ENCODE results near the gene CR1. TPM values are rescaled to one million over a fixed set of nuclear protein-coding genes. Genes with fewer than 3 reads are reported as not detected.

Gene CR1
- total RNA-seq, 1 donor from 2014 or later: 0.09 TPM

GRCh38 chr1:207455183-207455754 is 40.7 kb upstream of the CR1 start:
- Mint-ChIP-seq H3K4me1 (ENCODE audit: low read depth, unreplicated experiment) (no peaks in the 10 kb centered on the region), H3K27ac (ENCODE audit: unreplicated experiment) (no peak overlapping the region), H3K9me3 (ENCODE audit: unreplicated experiment) (no peaks in the 10 kb centered on the region), H3K27me3 (ENCODE audit: low read depth, unreplicated experiment) (peaks cover 37% of the 10 kb centered on the region), H3K36me3 (ENCODE audit: low read depth, unreplicated experiment) (no peaks in the 10 kb centered on the region), H3K4me3 (ENCODE audit: unreplicated experiment) (peak overlapping the region; percentile 3)
- H3K79me2 ChIP-seq (ENCODE audit: insufficient read depth, low read length): no peaks in the 10 kb centered on the region
- no peak overlapping the region for H3K27ac ChIP-seq (ENCODE audit: low read depth, low read length)
- no peak overlapping the region for H3K4me2 ChIP-seq (ENCODE audit: low read length)
- TF ChIP-seq EZH2 (IDR thresholded peaks at IDR 0.05; ENCODE audit: insufficient read depth, low read length) (no peak), CTCF (IDR thresholded peaks at IDR 0.05; ENCODE audit: insufficient read depth, low read depth, low read length) (no peak)
- H4K20me1 ChIP-seq (ENCODE audit: insufficient read depth, low read length): no peaks in the 10 kb centered on the region
- H3K4me3 ChIP-seq (ENCODE audit: insufficient read depth, low read depth, low read length): no peak overlapping the region
- no peak overlapping the region for H2AFZ ChIP-seq (ENCODE audit: low read depth, low read length)
- H3K27me3 ChIP-seq (ENCODE audit: insufficient read depth, low read length): peaks cover 53% of the 10 kb centered on the region
- H3K4me1 ChIP-seq (ENCODE audit: insufficient read depth, low read length): peaks cover 4% of the 10 kb centered on the region
- DNase-seq (ENCODE audit: low read depth) (no peak), FAIRE-seq (no peak)
- H3K9me3 ChIP-seq (ENCODE audit: insufficient read depth, low read depth, low read length): no peaks in the 10 kb centered on the region
- H3K36me3 ChIP-seq (ENCODE audit: insufficient read depth, low read length): no peaks in the 10 kb centered on the region
- no peak overlapping the region for H3K9ac ChIP-seq (ENCODE audit: low read length)

- FAIRE-seq: no peak
- Histone ChIP-seq H3K79me2 (ENCODE audit: insufficient read depth, low read length) (no peaks in the 10 kb centered on the region), H3K9me3 (ENCODE audit: insufficient read depth, low read depth, low read length) (no peaks in the 10 kb centered on the region), H2AFZ (ENCODE audit: low read depth, low read length) (no peak overlapping the region), H3K36me3 (ENCODE audit: insufficient read depth, low read length) (no peaks in the 10 kb centered on the region), H3K4me2 (ENCODE audit: low read length) (no peak overlapping the region), H3K4me3 (ENCODE audit: insufficient read depth, low read depth, low read length) (no peak overlapping the region), H3K27ac (ENCODE audit: low read depth, low read length) (no peak overlapping the region), H4K20me1 (ENCODE audit: insufficient read depth, low read length) (no peaks in the 10 kb centered on the region), H3K9ac (ENCODE audit: low read length) (no peak overlapping the region), H3K4me1 (ENCODE audit: insufficient read depth, low read length) (peaks cover 4% of the 10 kb centered on the region), H3K27me3 (ENCODE audit: insufficient read depth, low read length) (peaks cover 36% of the 10 kb centered on the region)
- Mint-ChIP-seq H3K27me3 (ENCODE audit: low read depth, unreplicated experiment) (peaks cover 22% of the 10 kb centered on the region), H3K27ac (ENCODE audit: unreplicated experiment) (no peak overlapping the region), H3K4me3 (ENCODE audit: unreplicated experiment) (no peak overlapping the region), H3K4me1 (ENCODE audit: low read depth, unreplicated experiment) (no peaks in the 10 kb centered on the region), H3K9me3 (ENCODE audit: unreplicated experiment) (no peaks in the 10 kb centered on the region), H3K36me3 (ENCODE audit: low read depth, unreplicated experiment) (no peaks in the 10 kb centered on the region)
- DNase-seq (ENCODE audit: low read depth): no peak
- TF ChIP-seq EZH2 (IDR thresholded peaks at IDR 0.05; ENCODE audit: insufficient read depth, low read length): no peak
- no peak for TF ChIP-seq CTCF (IDR thresholded peaks at IDR 0.05; ENCODE audit: insufficient read depth, low read depth, low read length)
Measured at GRCh38 chr1:207458414-207458813, 37.5 kb upstream of the CR1 start.

GRCh38 chr1:207459008-207459407 is 36.9 kb upstream of the CR1 start:
- Histone ChIP-seq H2AFZ (ENCODE audit: low read depth, low read length) (no peak overlapping the region), H3K36me3 (ENCODE audit: insufficient read depth, low read length) (no peaks in the 10 kb centered on the region), H3K4me2 (ENCODE audit: low read length) (no peak overlapping the region), H3K4me1 (ENCODE audit: insufficient read depth, low read length) (peaks cover 4% of the 10 kb centered on the region), H3K9me3 (ENCODE audit: insufficient read depth, low read depth, low read length) (no peaks in the 10 kb centered on the region), H3K27ac (ENCODE audit: low read depth, low read length) (no peak overlapping the region), H3K79me2 (ENCODE audit: insufficient read depth, low read length) (no peaks in the 10 kb centered on the region), H4K20me1 (ENCODE audit: insufficient read depth, low read length) (no peaks in the 10 kb centered on the region), H3K4me3 (ENCODE audit: insufficient read depth, low read depth, low read length) (no peak overlapping the region), H3K9ac (ENCODE audit: low read length) (no peak overlapping the region), H3K27me3 (ENCODE audit: insufficient read depth, low read length) (peaks cover 32% of the 10 kb centered on the region)
- Mint-ChIP-seq H3K4me3 (ENCODE audit: unreplicated experiment) (no peak overlapping the region), H3K36me3 (ENCODE audit: low read depth, unreplicated experiment) (no peaks in the 10 kb centered on the region), H3K27me3 (ENCODE audit: low read depth, unreplicated experiment) (peaks cover 17% of the 10 kb centered on the region), H3K9me3 (ENCODE audit: unreplicated experiment) (no peaks in the 10 kb centered on the region), H3K27ac (ENCODE audit: unreplicated experiment) (no peak overlapping the region), H3K4me1 (ENCODE audit: low read depth, unreplicated experiment) (no peaks in the 10 kb centered on the region)
- DNase-seq (ENCODE audit: low read depth): no peak
- no peak for TF ChIP-seq EZH2 (IDR thresholded peaks at IDR 0.05; ENCODE audit: insufficient read depth, low read length)
- TF ChIP-seq CTCF (IDR thresholded peaks at IDR 0.05; ENCODE audit: insufficient read depth, low read depth, low read length): no peak
- no peak for FAIRE-seq
